ENCODE measurements around the gene GSE1.

- TF ChIP-seq, protein P1, sequence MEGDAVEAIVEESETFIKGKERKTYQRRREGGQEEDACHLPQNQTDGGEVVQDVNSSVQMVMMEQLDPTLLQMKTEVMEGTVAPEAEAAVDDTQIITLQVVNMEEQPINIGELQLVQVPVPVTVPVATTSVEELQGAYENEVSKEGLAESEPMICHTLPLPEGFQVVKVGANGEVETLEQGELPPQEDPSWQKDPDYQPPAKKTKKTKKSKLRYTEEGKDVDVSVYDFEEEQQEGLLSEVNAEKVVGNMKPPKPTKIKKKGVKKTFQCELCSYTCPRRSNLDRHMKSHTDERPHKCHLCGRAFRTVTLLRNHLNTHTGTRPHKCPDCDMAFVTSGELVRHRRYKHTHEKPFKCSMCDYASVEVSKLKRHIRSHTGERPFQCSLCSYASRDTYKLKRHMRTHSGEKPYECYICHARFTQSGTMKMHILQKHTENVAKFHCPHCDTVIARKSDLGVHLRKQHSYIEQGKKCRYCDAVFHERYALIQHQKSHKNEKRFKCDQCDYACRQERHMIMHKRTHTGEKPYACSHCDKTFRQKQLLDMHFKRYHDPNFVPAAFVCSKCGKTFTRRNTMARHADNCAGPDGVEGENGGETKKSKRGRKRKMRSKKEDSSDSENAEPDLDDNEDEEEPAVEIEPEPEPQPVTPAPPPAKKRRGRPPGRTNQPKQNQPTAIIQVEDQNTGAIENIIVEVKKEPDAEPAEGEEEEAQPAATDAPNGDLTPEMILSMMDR (IDR thresholded peaks at IDR 0.05 in 4 of 5, conservative IDR thresholded peaks at IDR 0.05 in 1 of 5) = no peak
- no peak for TF ChIP-seq POLR2A (IDR thresholded peaks at IDR 0.05)
Observed at GRCh38 chr16:85591381-85591780, 21.7 kb upstream of the GSE1 start.

Data from gastrocnemius medialis (tissue), 4 donors.